PC-9 (cell line): ENCODE results near the gene ZNF576. TPM values are rescaled to one million over a fixed set of nuclear protein-coding genes. Genes with fewer than 3 reads are reported as not detected.

Experiments used
- BruUV-seq: library from RNA; stranded (reverse); fragments of 400-500 nt; replicated peaks from 2 replicates; lab custom pipeline; 2021; lab: Mats Ljungman, UMichigan
- CTCF ChIA-PET: fragments of 300-600 bp; sonication (Branson Sonifier 250); formaldehyde crosslinking; loops from one replicate; lab custom pipeline; 2022; ENCODE audit warnings: antibody characterized with exemption; lab: Charles Lee
- POLR2A ChIA-PET: fragments of 300-600 bp; sonication (Branson Sonifier 250); formaldehyde crosslinking; loops from one replicate; lab custom pipeline; 2022; ENCODE audit warnings: antibody characterized with exemption; ENCODE audit not compliant: unreplicated experiment; lab: Charles Lee
- DNase-seq, 2 experiments: peaks; one replicate each; pipeline versions ENCODE4 v3.0.0 to v3.0.0-alpha.2; 2015 to 2022; ENCODE audit warnings: mixed read lengths in 1 of 2
- H2AFZ ChIP-seq: fragments of 200-600 bp; sonication (generic); 2 replicates; pipeline ENCODE4 v1.8.1; 2017; ENCODE audit warnings: antibody characterized with exemption
- H3F3A ChIP-seq: fragments of 200-600 bp; sonication (generic); 2 replicates; pipeline ENCODE4 v1.8.1; 2017; ENCODE audit warnings: antibody characterized with exemption, mild to moderate bottlenecking, low read depth; ENCODE audit not compliant: insufficient read depth
- H3K27ac ChIP-seq: fragments of 200-600 bp; sonication (generic); 2 replicates; pipeline ENCODE4 v1.6.1; 2016; ENCODE audit warnings: mixed run types
- H3K27me3 ChIP-seq: fragments of 200-600 bp; sonication (generic); 2 replicates; pipeline ENCODE4 v1.6.1; 2016; ENCODE audit warnings: low read depth, mixed run types; ENCODE audit not compliant: insufficient read depth
- H3K36me3 ChIP-seq: fragments of 200-600 bp; sonication (generic); 2 replicates; pipeline ENCODE4 v1.6.1; 2016; ENCODE audit warnings: low read depth, mixed run types
- H3K4me1 ChIP-seq: fragments of 200-600 bp; sonication (generic); replicated peaks from 2 replicates; pipeline ENCODE4 v1.6.1; 2016; ENCODE audit warnings: mixed run types; ENCODE audit not compliant: insufficient read depth
- H3K4me2 ChIP-seq: fragments of 200-600 bp; sonication (generic); 2 replicates; pipeline ENCODE4 v1.6.1; 2017; ENCODE audit warnings: mixed run types
- H3K4me3 ChIP-seq: fragments of 200-600 bp; sonication (generic); 2 replicates; pipeline ENCODE4 v1.6.1; 2016; ENCODE audit warnings: mixed run types
- H3K79me2 ChIP-seq: fragments of 200-600 bp; sonication (generic); 2 replicates; pipeline ENCODE4 v1.6.1; 2017; ENCODE audit warnings: low read depth, mixed run types
- H3K9me2 ChIP-seq: fragments of 200-600 bp; sonication (generic); 2 replicates; pipeline ENCODE4 v1.8.1; 2017; ENCODE audit warnings: mild to moderate bottlenecking; ENCODE audit not compliant: insufficient read depth
- H3K9me3 ChIP-seq: fragments of 200-600 bp; sonication (generic); 2 replicates; pipeline ENCODE4 v1.8.1; 2016; ENCODE audit warnings: low read depth; ENCODE audit not compliant: insufficient read depth
- H4K20me1 ChIP-seq: fragments of 200-600 bp; sonication (generic); 2 replicates; pipeline ENCODE4 v1.8.1; 2017; ENCODE audit not compliant: insufficient read depth
- EZH2 ChIP-seq: fragments of 200-600 bp; sonication (generic); IDR thresholded peaks from 2 replicates; pipeline ENCODE4 v1.8.0; 2017; ENCODE audit warnings: antibody characterized with exemption, low read depth
- intact Hi-C: fragments of 100-400 bp; cut with micrococcal nuclease; formaldehyde crosslinking; loops from one replicate; pipeline ENCODE4 v1.10.0; 2022; ENCODE audit not compliant: unreplicated experiment
- total RNA-seq: library from RNA; stranded (reverse); gene quantifications from 2 replicates; pipeline ENCODE4 v1.2.3, GENCODE V29; 2021
- TF ChIP-seq, protein P1 (sequence below): fragments of 200-600 bp; sonication (generic); conservative IDR thresholded peaks from 2 replicates; pipeline ENCODE4 v1.6.1; 2017; ENCODE audit warnings: mixed run types, antibody characterized with exemption, mild to moderate bottlenecking, moderate library complexity

ZNF576 gene
- total RNA-seq, 1 experiment from 2014 or later = 15.5 TPM

DNA sequence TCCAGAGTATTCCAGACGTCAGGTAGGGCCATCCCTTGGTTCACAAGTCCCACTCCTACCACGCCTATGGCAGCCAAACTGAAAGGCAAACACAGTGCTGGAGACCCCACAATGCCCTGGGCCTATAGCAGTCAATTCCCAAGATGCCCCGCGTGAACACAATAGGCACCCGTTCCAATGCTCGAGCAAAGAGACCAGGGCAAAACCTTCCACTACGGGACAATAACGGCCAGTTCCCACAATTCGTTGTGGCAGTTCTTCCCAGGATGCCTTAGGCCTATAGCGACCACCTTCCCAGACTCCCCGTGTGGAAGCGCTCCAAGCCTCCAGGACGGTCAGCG lies 22.5 kb downstream of the ZNF576 start:
- Histone ChIP-seq H3K27me3 (no peaks in the 10 kb centered on the region), H4K20me1 (no peaks in the 10 kb centered on the region), H3K4me3 (peak overlapping the region; percentile 65), H3K9me3 (no peaks in the 10 kb centered on the region), H3K79me2 (peaks cover 31% of the 10 kb centered on the region), H3K4me1 (peaks cover 9% of the 10 kb centered on the region), H3K9me2 (no peaks in the 10 kb centered on the region), H3F3A (peaks cover 21% of the 10 kb centered on the region; the same call in 1 of the 2 replicates), H3K36me3 (no peaks in the 10 kb centered on the region), H3K27ac (peak overlapping the region; percentile 54), H3K4me2 (peak overlapping the region; percentile 97), H2AFZ (peak overlapping the region; percentile 89)
- TSS peak; percentile 85 for BruUV-seq
- POLR2A ChIA-PET = no interaction called here
- intact Hi-C loops = loop anchor here (2.0 kb wide), 1 partner anchor 22 kb away; the partner anchor contains the start of genes IRGQ and ZNF576
- no peak for DNase-seq
- CTCF ChIA-PET = interaction anchor here (0.7 kb wide), 1 partner anchor 187 kb away, joined by 19 read pairs; no protein-coding TSS in a partner anchor
- TF ChIP-seq, protein P1, sequence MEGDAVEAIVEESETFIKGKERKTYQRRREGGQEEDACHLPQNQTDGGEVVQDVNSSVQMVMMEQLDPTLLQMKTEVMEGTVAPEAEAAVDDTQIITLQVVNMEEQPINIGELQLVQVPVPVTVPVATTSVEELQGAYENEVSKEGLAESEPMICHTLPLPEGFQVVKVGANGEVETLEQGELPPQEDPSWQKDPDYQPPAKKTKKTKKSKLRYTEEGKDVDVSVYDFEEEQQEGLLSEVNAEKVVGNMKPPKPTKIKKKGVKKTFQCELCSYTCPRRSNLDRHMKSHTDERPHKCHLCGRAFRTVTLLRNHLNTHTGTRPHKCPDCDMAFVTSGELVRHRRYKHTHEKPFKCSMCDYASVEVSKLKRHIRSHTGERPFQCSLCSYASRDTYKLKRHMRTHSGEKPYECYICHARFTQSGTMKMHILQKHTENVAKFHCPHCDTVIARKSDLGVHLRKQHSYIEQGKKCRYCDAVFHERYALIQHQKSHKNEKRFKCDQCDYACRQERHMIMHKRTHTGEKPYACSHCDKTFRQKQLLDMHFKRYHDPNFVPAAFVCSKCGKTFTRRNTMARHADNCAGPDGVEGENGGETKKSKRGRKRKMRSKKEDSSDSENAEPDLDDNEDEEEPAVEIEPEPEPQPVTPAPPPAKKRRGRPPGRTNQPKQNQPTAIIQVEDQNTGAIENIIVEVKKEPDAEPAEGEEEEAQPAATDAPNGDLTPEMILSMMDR = no peak
- no peak for TF ChIP-seq EZH2

DNA sequence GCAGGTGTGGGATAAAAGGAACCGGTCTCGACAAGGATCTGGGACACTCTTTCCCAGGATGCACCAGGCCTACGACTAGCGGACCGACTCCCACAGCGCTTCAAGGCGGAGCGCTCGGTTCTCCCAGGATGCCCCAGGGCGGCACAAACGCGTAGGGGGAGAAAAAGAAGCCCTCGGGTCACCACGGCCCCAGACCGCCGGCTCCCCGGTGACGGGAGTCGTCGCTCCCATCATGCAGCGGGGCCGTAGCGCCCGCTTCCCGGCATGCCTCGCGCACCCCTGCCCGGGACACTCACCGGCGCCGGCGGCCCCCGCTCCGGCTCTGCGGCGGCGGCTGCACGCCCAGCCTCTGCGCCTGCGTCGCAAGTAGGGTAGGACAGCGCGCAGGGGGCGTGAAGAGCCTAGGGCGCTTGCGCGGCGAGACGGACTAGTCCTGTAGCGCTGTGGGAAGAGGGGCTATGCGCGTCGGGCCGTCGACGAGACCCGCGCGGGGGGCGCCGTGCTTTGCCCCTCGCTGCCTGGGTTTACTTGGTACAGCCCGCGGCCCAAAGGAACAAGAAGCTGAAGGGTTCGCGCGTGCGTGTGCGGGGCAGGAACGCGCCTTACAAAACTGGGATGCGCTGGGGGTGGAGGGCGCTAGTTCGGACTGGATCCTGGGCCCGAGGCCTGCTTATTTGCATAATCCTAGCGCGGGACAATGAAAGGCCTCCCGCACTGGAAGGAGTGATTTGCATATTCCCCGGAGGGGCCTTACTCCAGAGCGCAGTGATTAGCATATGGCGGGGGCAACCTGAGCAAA lies 23.1 kb downstream of the ZNF576 start, which contains the start of gene ZNF428:
TSS of gene ZNF428 (minus strand) at position 368 of the 799 bp plus-strand sequence. CDS start 5,325 bp downstream, outside the sequence.
- Histone ChIP-seq H2AFZ (peak within 1 kb of the TSS; percentile 89), H3K79me2 (peaks cover 31% of the 10 kb centered on the region), H3K27me3 (no peaks in the 10 kb centered on the region), H3F3A (peaks cover 25% of the 10 kb centered on the region; the same call in 1 of the 2 replicates), H3K4me2 (peak within 1 kb of the TSS; percentile 97), H4K20me1 (no peaks in the 10 kb centered on the region), H3K36me3 (no peaks in the 10 kb centered on the region), H3K4me1 (peaks cover 9% of the 10 kb centered on the region), H3K9me3 (no peaks in the 10 kb centered on the region), H3K9me2 (no peaks in the 10 kb centered on the region), H3K4me3 (peak within 1 kb of the TSS; percentile 65), H3K27ac (peak within 1 kb of the TSS; percentile 54)
- peak; percentile 64 to 84 for DNase-seq
- TF ChIP-seq, protein P1 = no peak
- TF ChIP-seq EZH2 = no peak
- CTCF ChIA-PET = no interaction called here
- BruUV-seq = no TSS peak
- POLR2A ChIA-PET = no interaction called here
- intact Hi-C loops = loop anchor here (2.0 kb wide), 1 partner anchor 23 kb away; the partner anchor contains the start of genes IRGQ and ZNF576

DNA sequence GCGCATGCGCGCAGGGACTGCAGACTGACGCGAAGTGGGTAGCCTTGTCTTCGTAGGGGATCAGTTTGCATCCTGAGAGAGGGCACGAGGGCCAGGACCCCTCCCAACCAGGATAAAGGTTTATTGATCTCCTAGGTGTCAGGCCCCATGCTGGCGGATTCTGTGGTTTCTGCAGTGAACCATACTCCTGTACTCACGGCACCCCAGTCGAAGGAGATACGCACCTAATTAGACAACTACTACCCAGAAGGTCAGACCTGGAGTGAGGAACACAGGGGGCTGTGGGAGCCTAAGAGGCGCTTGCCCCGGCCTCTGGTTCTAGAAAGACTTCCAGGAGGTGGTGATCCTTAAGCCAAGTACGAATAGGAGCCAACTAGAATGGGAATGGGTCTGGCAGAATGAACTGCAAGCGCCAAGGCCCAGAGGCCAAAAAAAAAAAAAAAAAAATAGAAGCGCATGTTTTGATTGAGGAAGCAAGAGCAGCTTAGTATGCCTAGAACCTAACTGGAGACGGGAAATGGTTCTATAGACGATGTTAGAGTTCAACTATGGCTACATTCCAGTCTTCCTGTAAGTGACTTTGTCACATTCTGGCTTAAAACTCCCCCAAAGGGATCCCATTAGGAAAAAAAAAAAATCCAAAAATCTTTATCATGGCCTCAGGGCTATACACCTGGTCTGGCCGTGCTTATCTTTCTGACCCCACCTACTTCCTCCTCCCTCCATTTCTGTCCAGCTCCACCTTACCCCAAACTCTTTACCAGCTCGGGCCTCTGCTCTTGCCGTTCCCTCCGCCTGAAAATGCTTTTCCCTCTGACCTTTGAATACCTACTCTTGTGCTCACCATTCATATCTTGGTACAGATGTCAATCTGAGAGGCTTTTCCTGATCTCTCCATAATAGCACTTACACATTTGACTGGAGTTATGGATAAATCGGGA lies 23.9 kb downstream of the ZNF576 start:
- Histone ChIP-seq H3K9me3 (no peaks in the 10 kb centered on the region), H3K27ac (peak overlapping the region; percentile 54), H3K4me1 (peaks cover 9% of the 10 kb centered on the region), H3K4me2 (peak overlapping the region; percentile 97), H4K20me1 (no peaks in the 10 kb centered on the region), H3K9me2 (no peaks in the 10 kb centered on the region), H2AFZ (peak overlapping the region; percentile 89), H3K4me3 (peak overlapping the region; percentile 65), H3K79me2 (peaks cover 27% of the 10 kb centered on the region), H3K27me3 (no peaks in the 10 kb centered on the region), H3F3A (peaks cover 28% of the 10 kb centered on the region; the same call in 1 of the 2 replicates), H3K36me3 (no peaks in the 10 kb centered on the region)
- no peak for TF ChIP-seq EZH2
- TF ChIP-seq, protein P1 = no peak
- ChIA-PET CTCF (no interaction called here), POLR2A (interaction anchor here (0.6 to 0.7 kb wide), 3 partner anchors 16 to 804 kb away, joined by 6 to 9 read pairs (median 7); no protein-coding TSS in a partner anchor)
- TSS peak; percentile 89 for BruUV-seq
- intact Hi-C loops = no loop called here
- DNase-seq = no peak
